Panc1 (cell line): Measurements from ENCODE around the gene SH3PXD2B.

ENCODE experiments used
- POLR2AphosphoS5 ChIP-seq: IDR thresholded peaks from 2 replicates; pipeline ENCODE4 v1.6.1; 2012; ENCODE audit warnings: mild to moderate bottlenecking, low read depth, low read length, moderate library complexity
- TF ChIP-seq, protein P1 (sequence below): fragments of 450-650 bp; IDR thresholded peaks from 2 replicates; pipeline ENCODE4 v1.5.1; 2017; ENCODE audit warnings: mild to moderate bottlenecking
- TF ChIP-seq, protein P2 (sequence below), 2 experiments: IDR thresholded peaks; 2 replicates each; pipeline ENCODE4 v1.6.1; 2011 to 2012; ENCODE audit warnings: low read depth in 2 of 2, control low read depth in 1 of 2, low read length in 1 of 2, mild to moderate bottlenecking in 1 of 2, moderate library complexity in 1 of 2; ENCODE audit not compliant: insufficient read depth in 1 of 2

DNA sequence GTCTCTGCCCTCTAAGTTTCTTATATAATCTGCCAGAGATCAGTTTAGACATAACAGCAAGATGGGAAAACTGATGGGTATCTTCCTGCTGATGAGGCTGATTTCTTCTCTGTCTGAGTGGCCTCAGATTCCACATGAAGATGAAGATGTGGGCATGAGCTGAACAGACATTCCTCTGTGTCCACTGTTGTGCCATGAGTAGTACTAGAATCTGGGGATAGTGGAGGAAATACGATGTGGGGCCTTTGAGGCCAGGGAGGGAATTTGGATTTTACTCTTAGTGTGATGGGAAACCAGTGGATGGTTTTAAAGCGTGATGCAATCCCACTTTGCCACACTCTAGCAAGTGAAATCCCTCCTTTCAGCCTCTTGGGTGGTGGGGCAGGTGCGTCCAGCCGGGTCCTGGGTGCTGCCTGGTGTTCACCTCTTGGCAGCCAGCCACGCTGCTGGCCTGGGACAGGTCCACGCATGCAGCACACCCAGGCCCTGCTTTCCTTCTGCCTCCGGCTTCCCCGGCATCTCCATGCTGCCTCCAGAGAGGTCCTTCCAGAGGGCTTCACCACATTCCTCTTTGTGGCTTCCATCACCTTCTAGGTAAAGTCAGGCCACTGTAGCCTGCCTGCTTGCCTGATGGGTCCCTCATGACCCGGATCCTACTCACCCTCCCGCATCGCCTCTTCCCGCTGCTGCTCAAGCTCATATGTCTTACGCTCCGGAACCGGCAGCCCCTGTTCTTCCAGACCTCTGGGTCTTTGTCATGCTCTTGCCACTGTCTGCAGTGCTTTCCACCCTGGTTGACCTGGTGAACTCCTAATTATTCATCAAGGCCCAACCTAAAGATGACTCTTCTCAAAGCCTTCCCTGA is 28.1 kb upstream of the SH3PXD2B start:
- TF ChIP-seq, protein P1, sequence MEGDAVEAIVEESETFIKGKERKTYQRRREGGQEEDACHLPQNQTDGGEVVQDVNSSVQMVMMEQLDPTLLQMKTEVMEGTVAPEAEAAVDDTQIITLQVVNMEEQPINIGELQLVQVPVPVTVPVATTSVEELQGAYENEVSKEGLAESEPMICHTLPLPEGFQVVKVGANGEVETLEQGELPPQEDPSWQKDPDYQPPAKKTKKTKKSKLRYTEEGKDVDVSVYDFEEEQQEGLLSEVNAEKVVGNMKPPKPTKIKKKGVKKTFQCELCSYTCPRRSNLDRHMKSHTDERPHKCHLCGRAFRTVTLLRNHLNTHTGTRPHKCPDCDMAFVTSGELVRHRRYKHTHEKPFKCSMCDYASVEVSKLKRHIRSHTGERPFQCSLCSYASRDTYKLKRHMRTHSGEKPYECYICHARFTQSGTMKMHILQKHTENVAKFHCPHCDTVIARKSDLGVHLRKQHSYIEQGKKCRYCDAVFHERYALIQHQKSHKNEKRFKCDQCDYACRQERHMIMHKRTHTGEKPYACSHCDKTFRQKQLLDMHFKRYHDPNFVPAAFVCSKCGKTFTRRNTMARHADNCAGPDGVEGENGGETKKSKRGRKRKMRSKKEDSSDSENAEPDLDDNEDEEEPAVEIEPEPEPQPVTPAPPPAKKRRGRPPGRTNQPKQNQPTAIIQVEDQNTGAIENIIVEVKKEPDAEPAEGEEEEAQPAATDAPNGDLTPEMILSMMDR, result no peak
- TF ChIP-seq POLR2AphosphoS5, result no peak
- TF ChIP-seq, protein P2, sequence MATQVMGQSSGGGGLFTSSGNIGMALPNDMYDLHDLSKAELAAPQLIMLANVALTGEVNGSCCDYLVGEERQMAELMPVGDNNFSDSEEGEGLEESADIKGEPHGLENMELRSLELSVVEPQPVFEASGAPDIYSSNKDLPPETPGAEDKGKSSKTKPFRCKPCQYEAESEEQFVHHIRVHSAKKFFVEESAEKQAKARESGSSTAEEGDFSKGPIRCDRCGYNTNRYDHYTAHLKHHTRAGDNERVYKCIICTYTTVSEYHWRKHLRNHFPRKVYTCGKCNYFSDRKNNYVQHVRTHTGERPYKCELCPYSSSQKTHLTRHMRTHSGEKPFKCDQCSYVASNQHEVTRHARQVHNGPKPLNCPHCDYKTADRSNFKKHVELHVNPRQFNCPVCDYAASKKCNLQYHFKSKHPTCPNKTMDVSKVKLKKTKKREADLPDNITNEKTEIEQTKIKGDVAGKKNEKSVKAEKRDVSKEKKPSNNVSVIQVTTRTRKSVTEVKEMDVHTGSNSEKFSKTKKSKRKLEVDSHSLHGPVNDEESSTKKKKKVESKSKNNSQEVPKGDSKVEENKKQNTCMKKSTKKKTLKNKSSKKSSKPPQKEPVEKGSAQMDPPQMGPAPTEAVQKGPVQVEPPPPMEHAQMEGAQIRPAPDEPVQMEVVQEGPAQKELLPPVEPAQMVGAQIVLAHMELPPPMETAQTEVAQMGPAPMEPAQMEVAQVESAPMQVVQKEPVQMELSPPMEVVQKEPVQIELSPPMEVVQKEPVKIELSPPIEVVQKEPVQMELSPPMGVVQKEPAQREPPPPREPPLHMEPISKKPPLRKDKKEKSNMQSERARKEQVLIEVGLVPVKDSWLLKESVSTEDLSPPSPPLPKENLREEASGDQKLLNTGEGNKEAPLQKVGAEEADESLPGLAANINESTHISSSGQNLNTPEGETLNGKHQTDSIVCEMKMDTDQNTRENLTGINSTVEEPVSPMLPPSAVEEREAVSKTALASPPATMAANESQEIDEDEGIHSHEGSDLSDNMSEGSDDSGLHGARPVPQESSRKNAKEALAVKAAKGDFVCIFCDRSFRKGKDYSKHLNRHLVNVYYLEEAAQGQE (IDR thresholded peaks at IDR 0.05; ENCODE audit: insufficient read depth in 1 of 2, low read depth in 2 of 2, low read length in 1 of 2), result no peak
